T-helper 2 cell (primary cell): ENCODE measurements around the gene BICD2.
"Not testable (repeated sequence)": the region's sequence is repeated elsewhere in the genome, so short reads cannot be mapped to it uniquely, and the experiment has no call there.

ENCODE experiments used
- DNase-seq, 5 experiments: peaks; one replicate each; pipeline versions ENCODE4 v3.0.0 to v3.0.0-alpha.2; 2012 to 2022

Gene BICD2

GRCh38 chr9:92770360-92770995 is 5.8 kb upstream of the BICD2 start:
- DNase-seq, result peak in 1 of 5 experiments; percentile 22

GRCh38 chr9:92769990-92770359 is 5.3 kb upstream of the BICD2 start:
- no peak for DNase-seq

- DNase-seq, result no peak
Observed at GRCh38 chr9:92769286-92769685, 4.7 kb upstream of the BICD2 start.

- not testable (repeated sequence) for DNase-seq
Observed at GRCh38 chr9:92768816-92769215, 4.2 kb upstream of the BICD2 start.

GRCh38 chr9:92767066-92768054 is 2.7 kb upstream of the BICD2 start:
- DNase-seq, result no peak

GRCh38 chr9:92764988-92765936 is 629 bp upstream of the BICD2 start:
- peak; percentile 90 to 99 (median 96) for DNase-seq

- peak in 3 of 5 experiments; percentile 12 to 46 (median 21) for DNase-seq
Observed at GRCh38 chr9:92763721-92764380, 782 bp downstream of the BICD2 start.

- no peak for DNase-seq
Observed at GRCh38 chr9:92762781-92763708, 1.6 kb downstream of the BICD2 start.

GRCh38 chr9:92762196-92762595 is 2.4 kb downstream of the BICD2 start:
- DNase-seq, result no peak

- no peak for DNase-seq
Observed at GRCh38 chr9:92761686-92762085, 2.9 kb downstream of the BICD2 start.

- no peak for DNase-seq
Observed at GRCh38 chr9:92760494-92760893, 4.1 kb downstream of the BICD2 start.

- DNase-seq, result no peak
Observed at GRCh38 chr9:92760070-92760469, 4.6 kb downstream of the BICD2 start.

GRCh38 chr9:92759446-92759845 is 5.2 kb downstream of the BICD2 start:
- no peak for DNase-seq

- no peak for DNase-seq
Observed at GRCh38 chr9:92756792-92757191, 7.8 kb downstream of the BICD2 start.

GRCh38 chr9:92754091-92754745 is 10.4 kb downstream of the BICD2 start:
- DNase-seq, result no peak

- DNase-seq, result no peak
Observed at GRCh38 chr9:92752812-92753404, 11.7 kb downstream of the BICD2 start.

GRCh38 chr9:92749934-92750315 is 14.7 kb downstream of the BICD2 start:
- DNase-seq, result no peak

GRCh38 chr9:92749071-92749933 is 15.3 kb downstream of the BICD2 start:
- DNase-seq, result no peak

- no peak for DNase-seq
Observed at GRCh38 chr9:92748233-92748497, 16.5 kb downstream of the BICD2 start.
